ENCODE results near the gene SLC22A1.

Gene SLC22A1

GRCh38 chr6:160173806-160174527 is 52.4 kb downstream of the SLC22A1 start:
- no peak for DNase-seq (ENCODE audit: low read depth)

- no peak for DNase-seq (ENCODE audit: low read depth)
These were observed 53.1 kb downstream of the SLC22A1 start for GRCh38 chr6:160174681-160175080.

DNA sequence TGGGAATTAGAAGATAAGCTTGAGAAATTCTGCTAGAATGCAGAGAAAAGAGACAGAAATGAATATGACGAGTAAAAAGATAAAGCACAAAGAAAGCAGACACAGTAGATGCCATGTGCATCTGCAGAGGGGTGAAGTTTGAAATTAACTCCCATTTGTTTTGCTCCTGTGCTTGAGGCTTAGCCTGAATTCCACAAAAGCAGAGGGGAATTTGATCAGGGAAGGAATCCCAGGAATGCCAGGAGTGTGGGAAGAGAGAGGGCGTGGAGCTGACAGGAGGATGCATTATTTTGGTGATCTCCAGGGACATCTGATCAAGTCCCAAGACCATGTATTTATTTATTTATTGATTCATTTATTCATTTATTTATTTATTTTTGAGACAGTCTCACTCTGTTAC is 55.6 kb downstream of the SLC22A1 start:
- DNase-seq (ENCODE audit: low read depth), result no peak

DNA sequence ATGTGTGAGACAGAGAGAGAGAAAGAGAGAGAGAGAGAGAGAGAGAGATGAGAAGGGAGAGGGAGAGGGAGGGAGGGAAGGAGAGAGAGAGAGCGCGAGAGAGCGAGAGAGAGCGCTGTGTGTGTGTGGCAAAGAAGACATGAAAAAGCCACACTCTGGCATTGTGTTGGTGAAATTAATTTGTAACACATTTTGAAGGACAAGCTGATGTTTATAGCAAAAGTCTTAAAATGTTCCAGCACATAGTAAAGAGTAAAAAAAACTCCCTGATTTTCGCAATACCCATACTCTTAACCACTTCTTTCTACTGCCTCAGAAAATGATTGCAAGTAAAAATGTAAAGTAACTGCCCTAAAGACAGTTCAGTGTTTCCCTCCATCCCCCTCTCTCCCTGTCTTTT is 56.7 kb downstream of the SLC22A1 start:
- DNase-seq (ENCODE audit: low read depth), result no peak

- no peak for DNase-seq (ENCODE audit: low read depth)
These were observed 59.1 kb downstream of the SLC22A1 start for GRCh38 chr6:160180706-160181105.

GRCh38 chr6:160188773-160189172 is 67.2 kb downstream of the SLC22A1 start:
- DNase-seq (ENCODE audit: low read depth), result no peak

GRCh38 chr6:160190081-160190480 is 68.5 kb downstream of the SLC22A1 start:
- DNase-seq (ENCODE audit: low read depth), result no peak

- DNase-seq (ENCODE audit: low read depth), result no peak
These were observed 69.4 kb downstream of the SLC22A1 start for GRCh38 chr6:160190973-160191372.

DNA sequence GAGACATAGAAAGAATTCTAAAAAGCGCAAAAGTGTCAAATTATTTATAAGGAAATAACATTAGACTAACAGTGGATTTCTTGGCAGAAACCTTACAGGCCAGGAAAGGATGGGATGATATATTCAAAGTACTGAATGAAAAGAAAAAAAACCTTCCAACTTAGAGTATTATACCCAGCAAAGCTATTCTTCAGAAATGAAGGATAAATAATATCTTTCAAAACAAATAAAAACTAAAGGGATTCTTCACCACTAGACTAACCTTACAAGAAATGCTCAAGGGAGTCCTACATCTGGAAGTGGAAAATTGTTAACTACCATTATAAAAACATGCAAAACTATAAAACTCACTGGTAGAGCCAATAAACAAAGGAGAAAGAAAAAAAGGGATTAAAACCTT is 71.2 kb downstream of the SLC22A1 start:
- DNase-seq (ENCODE audit: low read depth), result no peak

- no peak for DNase-seq (ENCODE audit: low read depth)
These were observed 73.2 kb downstream of the SLC22A1 start for GRCh38 chr6:160194808-160195207.

DNA sequence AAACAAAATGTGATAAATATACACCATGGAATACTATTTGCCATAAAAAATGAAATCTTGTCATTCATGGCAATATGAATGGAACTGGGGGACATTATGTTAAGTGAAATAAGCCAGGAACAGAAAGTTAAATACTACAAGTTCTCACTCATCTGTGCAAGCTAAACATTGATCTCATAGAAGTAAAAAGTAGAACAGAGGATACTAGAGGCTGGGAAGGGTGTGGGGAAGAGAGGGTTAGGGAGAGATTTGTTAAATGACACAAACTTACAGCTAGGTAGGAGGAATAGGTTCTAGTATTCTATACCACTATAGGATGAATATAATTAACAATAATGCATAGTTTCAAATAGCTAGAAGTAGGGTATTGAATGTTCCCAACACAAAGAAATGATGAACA is 76.0 kb downstream of the SLC22A1 start:
- no peak for DNase-seq (ENCODE audit: low read depth)

DNA sequence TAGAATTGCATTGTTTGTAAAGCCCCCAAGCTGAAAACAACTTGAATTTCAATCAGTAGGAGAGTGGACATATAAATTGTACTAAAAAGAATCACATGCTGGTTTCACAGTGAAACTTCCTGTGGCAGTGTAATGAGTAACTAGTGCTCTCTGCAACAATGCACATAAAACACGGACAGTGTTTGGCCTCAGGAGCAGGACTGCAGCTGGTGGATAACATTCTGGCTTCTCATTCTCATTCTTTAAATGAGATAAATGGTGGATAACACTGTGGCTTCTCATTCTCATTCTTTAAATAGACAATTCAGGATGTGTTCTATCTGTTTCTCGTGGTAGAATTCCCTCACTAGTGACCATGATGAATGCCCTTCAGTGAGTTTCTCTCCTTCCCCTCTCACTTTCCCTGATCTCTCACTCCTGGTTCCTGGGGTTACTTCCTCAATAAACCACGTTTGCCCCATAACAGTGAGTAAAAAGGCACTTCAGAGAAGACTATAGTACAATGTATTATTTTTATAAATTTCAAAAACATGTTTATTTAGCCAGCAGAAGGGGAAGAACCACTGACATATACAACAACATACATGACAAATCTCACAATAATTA is 77.1 kb downstream of the SLC22A1 start:
- DNase-seq (ENCODE audit: low read depth), result no peak

DNA sequence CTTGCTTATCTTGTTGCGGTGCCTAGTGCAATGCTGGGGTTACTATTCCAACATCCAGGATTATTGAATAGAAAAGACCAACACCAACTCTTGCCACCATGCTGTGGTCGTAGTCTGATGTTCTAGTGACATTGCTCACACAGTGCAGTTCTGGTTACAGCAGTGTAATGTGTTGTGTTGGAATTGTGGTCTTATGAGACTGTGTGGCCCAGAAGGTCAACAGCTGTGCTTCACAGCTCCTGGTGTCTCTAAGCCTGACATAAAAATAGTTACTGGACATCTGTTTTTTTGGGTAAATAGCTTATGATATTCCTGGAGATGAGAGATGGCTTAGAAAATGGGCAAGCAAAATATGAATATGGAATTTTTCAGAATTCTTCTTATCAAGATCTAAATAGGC is 79.4 kb downstream of the SLC22A1 start:
- no peak for DNase-seq (ENCODE audit: low read depth)

DNA sequence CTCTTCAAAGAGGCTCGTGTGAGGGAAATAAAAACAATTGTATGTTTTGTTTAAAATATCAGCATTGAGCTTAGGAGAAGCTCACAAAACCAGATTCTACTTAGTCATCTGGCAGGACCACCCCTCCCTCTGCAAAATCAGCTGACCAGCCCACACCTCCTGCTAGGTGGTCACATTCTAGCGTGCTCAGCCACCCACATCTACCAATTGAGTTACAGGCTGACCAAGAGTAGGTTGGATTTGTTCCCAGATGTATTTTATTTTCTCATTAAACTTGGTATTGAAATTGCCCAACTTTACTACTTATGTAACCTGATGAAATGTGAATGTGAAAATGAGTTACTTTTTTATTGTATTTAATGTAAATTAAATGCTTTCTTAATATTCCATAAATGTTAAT is 80.8 kb downstream of the SLC22A1 start:
- no peak for DNase-seq (ENCODE audit: low read depth)

DNA sequence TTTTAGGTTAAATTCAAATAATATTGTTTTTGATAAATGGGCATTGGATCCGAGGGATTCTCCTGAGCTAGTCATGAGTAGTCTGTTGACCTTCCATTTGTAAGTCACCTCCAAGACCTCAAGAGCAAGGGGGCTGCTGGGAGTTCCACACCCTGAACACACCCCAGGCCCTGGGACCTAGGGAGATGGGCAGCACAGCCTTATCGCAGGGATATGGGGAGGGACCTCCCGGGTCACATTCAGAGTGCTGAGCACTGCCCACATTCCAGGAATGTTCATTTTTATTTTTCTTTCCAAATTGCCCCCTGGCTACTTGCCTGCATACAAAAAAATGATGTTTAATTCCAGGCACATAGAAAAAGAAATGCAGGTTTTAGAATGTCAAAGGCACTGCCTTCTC is 81.5 kb downstream of the SLC22A1 start:
- no peak for DNase-seq (ENCODE audit: low read depth)

- DNase-seq (ENCODE audit: low read depth), result no peak
These were observed 81.9 kb downstream of the SLC22A1 start for GRCh38 chr6:160203522-160203921.

DNA sequence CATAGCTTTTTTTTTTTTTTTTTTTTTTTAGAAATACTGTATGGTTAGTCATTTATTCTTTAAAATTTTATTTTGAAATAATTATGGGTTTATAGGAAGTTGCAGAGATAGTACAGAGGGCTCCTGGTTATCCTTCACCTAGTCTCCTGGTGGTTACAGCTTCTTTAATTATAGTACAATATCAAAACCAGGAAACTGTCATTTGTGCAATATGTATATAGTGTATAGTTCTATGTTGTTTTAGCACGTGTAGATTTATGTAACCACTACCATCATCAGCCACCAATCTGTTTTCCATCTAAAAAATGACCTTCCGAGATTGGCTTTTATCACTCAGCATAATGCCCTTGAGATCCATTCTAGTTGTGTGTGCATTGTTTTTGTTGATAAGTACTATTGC is 82.3 kb downstream of the SLC22A1 start:
- no peak for DNase-seq (ENCODE audit: low read depth)

GRCh38 chr6:160204710-160205109 is 83.1 kb downstream of the SLC22A1 start:
- no peak for DNase-seq (ENCODE audit: low read depth)

- DNase-seq (ENCODE audit: low read depth), result no peak
These were observed 86.0 kb downstream of the SLC22A1 start for GRCh38 chr6:160207618-160208017.

All from CMK (cell line).